HuH-7 (cell line): ENCODE results near the gene RPS6KC1.

ENCODE experiments used
- DNase-seq: peaks from one replicate; pipeline ENCODE4 v3.0.0; 2011; ENCODE audit warnings: low spot score

RPS6KC1 gene

DNA sequence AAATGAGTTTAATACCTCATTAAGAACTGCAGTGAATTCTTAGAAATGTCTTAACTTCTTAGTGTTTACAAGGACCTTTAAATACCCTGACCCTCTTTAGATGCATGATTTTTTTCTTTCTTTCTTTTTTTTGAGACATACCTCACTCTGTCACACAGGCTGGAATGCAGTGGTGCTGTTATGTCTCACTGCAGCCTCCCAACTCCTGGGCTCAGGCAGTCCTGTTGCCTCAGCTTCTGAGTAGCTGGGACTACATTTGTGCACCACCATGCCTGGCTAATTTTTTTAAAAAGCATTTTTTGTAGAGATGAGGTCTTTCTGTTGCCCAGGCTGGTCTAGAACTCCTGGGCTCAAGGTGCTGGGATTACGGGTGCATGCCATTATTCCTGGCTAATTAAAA lies 191.8 kb downstream of the RPS6KC1 start:
- no peak for DNase-seq

DNA sequence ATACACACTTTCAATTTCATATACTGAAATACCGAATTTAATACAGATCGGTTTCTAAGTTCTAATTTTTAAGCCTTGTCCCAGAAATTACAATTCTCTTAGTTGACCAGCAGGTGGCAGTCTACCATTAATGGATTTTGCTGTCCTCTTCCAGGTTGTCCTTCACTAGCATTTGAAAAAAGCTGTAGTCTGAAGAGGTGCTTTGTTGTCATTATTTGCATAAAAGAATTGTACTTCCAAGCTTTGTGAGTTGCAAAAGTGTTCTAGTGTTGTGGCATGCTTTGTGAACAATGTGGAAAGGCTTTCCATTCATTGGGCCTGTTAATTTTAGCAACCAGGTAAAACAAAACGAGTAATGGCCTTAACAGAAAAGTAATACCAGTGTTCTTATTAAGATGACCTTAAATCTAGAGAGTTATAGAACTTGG lies 193.6 kb downstream of the RPS6KC1 start:
- DNase-seq: peak; percentile 21

GRCh38 chr1:213245260-213245910 lies 194.3 kb downstream of the RPS6KC1 start:
- DNase-seq: no peak

- DNase-seq: no peak
Observed at GRCh38 chr1:213247038-213247437, 196.0 kb downstream of the RPS6KC1 start.

DNA sequence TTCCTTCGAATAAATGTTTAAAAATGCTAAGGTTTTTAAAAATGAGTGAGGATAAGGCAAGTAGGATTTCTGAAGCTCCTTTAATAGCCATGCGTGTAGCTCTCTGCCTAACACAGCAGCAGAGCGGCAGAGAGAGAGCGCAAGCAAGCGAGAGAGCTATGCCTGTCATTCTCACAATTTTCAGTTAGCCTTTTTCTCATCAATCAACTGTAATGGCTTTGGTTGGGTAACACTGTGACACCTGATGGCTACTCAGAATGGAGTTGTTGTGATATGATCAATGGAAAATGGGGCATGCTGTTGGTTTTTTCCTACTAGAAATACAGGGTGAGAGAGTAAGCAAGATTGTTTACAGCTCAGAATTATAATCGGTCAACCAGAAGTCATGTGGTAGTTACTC lies 198.4 kb downstream of the RPS6KC1 start:
- no peak for DNase-seq

GRCh38 chr1:213250041-213250440 lies 199.0 kb downstream of the RPS6KC1 start:
- no peak for DNase-seq

GRCh38 chr1:213250446-213250845 lies 199.4 kb downstream of the RPS6KC1 start:
- no peak for DNase-seq

DNA sequence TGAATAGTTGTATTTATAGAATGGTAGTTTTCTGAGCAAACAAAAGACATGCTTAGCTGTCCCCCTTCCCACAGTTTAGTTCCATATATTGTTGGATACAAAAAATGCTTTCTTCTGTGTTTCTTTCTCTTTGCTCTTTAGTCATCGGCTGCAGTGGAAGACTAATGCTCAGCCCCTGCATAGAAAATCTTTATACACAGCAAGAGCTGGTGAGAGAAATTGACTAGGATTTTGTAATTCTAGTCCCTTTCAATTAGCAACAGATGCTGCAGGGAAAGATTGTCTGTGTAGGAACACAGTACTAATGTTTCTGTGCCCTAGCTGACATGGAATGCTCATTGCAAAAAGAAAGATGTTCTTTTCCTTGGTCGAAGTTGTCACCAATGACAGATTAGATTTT lies 200.9 kb downstream of the RPS6KC1 start:
- DNase-seq: no peak

- DNase-seq: no peak
Observed at GRCh38 chr1:213256438-213257087, 205.5 kb downstream of the RPS6KC1 start.

GRCh38 chr1:213260311-213261075 lies 209.5 kb downstream of the RPS6KC1 start:
- no peak for DNase-seq

DNA sequence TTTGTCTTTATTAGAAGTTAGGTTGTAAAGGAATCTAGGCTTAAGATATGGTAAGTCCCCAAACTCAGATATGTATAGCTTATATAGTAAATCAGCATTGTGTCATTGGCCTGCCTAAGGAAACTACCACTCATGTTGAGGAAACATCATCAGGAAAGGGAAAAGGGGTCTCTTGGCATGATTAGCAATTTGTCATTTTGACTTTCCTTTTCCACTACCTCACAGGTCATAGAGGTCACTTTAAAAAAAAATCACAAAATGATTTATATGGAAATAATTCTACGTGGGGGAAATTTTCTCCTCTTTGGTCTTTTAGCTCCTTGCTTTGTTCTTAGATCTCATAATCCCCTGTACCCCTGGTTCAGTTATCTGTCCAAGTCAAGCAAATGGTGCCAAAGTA lies 213.5 kb downstream of the RPS6KC1 start:
- no peak for DNase-seq

DNA sequence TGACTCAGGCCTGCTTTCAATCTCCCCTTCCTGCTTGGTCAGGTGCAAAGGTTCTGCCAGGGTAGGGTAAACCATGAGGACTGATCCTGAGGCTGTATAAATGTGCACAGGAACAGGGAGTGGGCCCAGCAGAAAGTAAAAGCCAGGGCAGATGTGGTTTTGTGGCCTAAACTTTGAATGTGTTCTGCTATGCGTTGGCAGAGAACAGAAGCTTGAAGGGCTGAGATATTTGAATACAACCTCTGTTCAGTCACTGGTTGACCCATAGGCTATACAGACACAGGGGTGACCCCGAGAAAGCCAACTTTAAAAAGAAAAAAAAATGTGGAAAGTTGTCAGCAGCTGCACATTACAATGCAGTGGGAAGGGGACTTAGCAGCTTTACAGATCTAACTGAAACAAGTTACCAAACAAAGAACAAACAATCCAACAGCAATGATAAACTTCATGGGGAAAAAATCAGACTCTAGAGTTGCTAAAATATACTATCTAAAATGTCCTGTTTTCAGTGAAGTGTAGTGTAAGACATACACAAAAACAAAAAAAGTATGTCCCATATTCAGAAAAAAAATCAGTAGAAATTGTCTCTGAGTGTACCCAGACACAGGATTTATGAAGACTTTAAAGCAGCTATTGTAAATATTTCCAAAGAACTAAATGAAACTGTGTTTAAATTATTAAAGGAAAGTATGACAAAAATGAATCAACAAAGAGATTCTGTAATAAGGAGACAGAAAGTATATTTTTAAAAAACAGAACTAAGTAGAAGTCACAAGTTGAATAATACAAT lies 216.1 kb downstream of the RPS6KC1 start:
- no peak for DNase-seq

GRCh38 chr1:213268221-213268620 lies 217.2 kb downstream of the RPS6KC1 start:
- DNase-seq: no peak

DNA sequence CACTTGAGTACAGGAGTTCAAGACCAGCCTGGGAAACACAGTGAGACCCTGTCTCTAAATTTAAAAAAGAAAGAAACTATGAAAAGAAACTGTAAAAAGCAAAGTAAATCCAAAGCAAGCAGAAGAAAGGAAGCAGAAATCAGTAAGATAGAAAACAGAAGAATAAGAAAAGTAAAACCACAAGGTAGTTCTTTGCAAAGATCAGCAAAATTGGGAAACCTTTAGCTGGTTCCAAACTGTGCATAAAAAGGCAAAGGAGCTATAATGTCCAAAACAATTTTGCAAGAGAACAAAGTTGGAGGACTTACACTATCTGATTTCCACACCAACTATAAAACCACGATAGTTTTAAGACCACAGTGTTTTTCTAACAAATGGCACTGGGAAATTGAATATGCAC lies 218.8 kb downstream of the RPS6KC1 start:
- no peak for DNase-seq

DNA sequence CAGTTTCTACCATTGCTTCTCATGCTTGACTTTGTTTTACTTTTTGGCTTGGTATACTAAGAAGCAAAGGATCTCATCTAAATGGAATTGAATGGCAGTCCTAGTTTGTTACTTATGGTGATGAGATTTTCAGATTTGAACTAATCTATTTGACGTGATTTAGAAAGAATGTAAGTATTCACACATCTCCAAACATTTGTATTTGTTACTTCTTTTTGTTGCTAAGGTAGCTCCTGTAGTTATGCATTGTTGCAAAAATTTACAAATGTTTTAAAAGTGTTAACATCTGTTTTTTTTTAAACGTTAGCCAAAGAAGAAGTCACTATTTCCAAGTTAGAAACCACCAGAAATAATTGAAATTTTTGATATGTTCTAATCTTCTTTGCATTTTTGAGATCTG lies 222.5 kb downstream of the RPS6KC1 start:
- DNase-seq: no peak

GRCh38 chr1:213274140-213274539 lies 223.1 kb downstream of the RPS6KC1 start:
- no peak for DNase-seq

- no peak for DNase-seq
Observed at GRCh38 chr1:213275293-213275692, 224.3 kb downstream of the RPS6KC1 start.

DNA sequence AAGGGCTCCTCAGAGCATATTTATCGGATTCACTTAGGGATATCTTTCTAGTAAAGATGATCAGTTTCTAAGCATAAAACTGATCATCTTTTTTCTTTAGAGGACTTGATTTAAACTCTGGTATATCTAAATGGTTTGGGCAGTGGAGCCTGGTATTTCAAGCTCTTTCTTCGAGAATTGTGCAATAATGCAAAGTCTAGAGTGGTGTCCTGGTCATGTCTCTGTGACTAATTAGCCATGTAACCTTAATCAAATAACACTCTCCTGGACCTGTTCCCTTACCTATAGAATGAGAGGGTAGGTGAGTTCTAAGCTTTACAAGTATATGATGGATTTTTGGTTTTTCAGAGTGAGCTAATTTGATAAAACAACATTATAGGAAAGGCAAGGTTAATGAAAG lies 225.2 kb downstream of the RPS6KC1 start:
- no peak for DNase-seq

DNA sequence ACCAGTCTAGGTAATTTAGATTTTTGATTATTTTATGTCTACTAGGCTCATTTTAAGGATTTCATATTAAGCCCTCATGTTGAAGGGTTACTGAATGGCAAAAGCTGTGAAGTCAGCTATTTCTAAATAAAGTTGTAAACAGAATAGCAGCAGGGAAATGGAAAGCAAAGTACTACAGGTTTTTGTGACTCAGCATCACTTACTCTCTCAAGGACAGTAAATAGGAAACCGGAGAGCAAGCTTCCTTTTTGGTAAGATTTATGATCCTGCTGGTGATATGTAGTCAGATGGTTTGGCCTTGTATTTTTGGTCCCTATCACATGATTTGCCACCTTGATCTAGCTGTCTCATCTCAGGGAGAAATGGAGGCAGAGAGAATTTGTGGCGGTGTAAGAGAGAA lies 226.0 kb downstream of the RPS6KC1 start:
- no peak for DNase-seq

- DNase-seq: no peak
Observed at GRCh38 chr1:213279410-213279809, 228.4 kb downstream of the RPS6KC1 start.

DNA sequence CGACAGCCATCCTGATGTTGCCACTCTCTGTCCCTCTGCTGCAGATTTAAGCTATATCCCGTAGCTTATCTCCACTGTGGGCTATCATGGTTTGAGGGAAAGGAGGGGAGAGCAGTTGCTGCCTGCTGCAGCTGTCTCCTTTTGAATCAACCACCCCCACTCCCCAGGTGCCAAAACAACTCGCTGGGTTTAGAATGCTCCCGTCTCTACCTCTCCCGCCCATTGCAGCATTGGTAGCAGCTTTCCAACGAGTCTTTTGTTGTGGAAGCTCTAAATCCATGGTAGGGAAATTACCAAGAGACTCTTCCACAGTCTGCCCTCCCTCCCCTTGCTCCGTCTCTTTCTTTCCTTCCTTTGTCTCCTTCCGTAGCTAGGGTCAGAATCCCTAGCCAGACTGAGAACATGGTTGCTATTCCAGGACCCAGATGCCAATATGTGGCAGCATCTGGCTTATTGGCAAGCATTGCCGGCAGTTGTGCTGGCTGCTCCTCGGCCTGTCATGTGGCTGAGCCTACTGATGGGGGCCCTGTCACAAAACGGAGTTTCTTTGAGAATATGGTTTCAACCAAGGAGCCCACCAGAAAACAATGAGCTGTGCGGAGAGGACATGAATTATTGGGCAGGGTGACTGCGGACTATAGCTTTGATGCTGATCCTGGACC lies 230.7 kb downstream of the RPS6KC1 start:
- DNase-seq: no peak

DNA sequence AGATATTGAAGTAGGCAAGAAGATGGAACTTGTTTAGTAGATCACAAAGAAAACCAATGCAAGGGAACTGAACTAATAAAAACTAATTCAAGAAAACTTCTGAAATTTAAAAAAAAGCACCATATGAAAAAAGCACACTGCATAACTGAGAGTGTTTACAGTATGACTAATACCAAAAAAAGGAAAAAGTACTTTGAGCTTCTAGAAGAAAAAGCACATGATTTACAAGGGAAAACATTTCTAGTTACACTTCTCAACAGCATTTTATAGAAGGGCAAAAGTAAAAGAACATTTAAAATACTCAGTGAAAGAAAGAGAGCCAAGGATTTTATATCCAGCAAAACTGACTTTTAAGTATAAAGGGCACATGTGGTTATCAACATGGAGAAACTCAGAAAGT lies 233.6 kb downstream of the RPS6KC1 start:
- DNase-seq: no peak
